ENCODE measurements around the gene ALPG.

The ALPG gene

DNA sequence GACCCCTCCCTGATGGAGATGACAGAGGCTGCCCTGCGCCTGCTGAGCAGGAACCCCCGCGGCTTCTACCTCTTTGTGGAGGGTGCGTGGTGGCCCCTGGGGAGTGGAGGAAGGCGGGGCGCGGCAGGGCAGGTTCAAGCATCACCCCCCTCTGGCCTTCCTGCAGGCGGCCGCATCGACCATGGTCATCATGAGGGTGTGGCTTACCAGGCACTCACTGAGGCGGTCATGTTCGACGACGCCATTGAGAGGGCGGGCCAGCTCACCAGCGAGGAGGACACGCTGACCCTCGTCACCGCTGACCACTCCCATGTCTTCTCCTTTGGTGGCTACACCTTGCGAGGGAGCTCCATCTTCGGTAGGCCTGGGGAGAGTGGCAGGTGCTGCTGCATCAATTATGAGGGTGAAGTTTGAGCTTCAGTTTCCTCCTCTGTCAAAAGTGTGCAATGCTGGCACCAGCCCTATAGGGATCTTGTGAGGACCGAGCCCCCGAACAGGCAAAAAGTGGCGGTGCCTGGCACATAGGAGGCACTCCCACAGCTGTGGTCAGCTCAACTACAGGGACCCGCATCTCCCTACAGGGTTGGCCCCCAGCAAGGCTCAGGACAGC lies 51.5 kb downstream of the ALPG start:
- no peak for DNase-seq (ENCODE audit: low read depth in 2 of 2)

DNA sequence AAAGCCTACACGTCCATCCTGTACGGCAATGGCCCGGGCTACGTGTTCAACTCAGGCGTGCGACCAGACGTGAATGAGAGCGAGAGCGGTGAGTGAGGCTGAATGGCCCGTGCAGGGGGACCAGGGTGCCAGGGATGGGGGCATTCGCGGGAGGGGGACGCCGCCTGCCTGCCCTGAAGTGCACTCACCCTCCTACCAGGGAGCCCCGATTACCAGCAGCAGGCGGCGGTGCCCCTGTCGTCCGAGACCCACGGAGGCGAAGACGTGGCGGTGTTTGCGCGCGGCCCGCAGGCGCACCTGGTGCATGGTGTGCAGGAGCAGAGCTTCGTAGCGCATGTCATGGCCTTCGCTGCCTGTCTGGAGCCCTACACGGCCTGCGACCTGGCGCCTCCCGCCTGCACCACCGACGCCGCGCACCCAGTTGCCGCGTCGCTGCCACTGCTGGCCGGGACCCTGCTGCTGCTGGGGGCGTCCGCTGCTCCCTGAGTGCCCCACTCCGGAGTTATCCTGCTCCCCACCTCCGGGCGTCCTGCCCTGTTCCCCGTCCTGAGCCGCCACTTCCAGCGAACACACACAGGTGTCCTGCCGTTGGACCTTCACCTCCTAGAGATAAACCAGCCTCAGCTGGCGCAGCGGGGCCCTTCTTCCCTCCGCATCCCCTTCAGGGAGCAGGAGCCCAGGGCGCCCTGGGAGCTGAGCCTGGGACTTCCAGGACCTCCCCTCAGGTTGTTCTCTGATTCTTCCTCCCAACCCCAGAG lies 52.2 kb downstream of the ALPG start:
- no peak for DNase-seq (ENCODE audit: low read depth in 2 of 2)

- DNase-seq (ENCODE audit: low read depth in 2 of 2) = no peak
These were observed 52.9 kb downstream of the ALPG start for GRCh38 chr2:232459419-232460035.

DNA sequence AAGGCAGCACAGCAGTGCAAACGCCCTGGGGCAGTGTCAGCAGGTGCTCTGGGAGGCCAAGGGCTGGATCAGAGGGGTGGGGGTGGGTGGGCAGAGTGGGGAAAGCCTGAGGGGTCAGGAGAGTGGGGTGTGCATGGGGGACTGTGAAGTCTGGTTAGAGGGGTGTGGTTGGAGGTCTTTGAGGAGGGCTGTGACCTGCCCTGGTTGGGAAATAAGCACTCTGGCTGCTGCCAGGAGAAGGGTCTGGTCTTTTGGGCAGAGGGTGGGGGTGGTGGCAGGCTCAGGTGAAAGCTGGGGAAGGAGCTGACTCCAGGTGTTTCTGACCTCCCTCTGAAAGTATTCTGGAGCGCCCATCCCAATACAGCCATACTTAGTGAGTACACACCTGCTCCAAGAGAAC lies 53.5 kb downstream of the ALPG start:
- no peak for DNase-seq (ENCODE audit: low read depth in 2 of 2)

Data from stimulated activated CD8-positive, alpha-beta memory T cell treated with anti-CD3 and anti-CD28 coated beads, Interleukin-15, amount 100 ng/mL, for 4 hours (primary cell).